ENCODE measurements around the gene JPH3. TPM values are rescaled to one million over a fixed set of nuclear protein-coding genes. Genes with fewer than 3 reads are reported as not detected.

The JPH3 gene
- total RNA-seq, 1 experiment from 2014 or later = 32.7 TPM

DNA sequence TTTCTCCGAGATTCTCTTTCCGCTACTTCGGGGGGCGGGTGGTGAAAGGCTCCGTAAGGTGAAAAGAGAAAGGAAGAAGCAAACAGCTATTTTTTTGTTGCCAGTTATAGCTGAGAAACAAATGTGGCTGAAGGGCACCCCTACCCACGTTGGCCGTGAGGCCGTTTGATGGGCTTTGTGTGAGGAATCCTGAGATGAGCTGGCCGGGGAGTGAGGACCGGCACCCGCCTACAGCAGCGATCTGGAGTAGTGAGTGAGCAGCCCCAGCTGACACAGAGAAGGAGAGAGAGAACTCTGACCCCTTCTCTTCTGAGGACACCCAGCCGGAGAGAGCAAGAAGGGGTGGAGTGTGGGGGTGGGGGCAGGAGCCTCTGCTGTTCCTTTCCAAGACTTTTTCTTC lies 5.6 kb downstream of the JPH3 start:
- H4K20me1 ChIP-seq (ENCODE audit: control insufficient read depth, insufficient read depth, insufficient read length) = peaks cover 2% of the 10 kb centered on the region
- no peak overlapping the region for H3K56ac ChIP-seq (ENCODE audit: insufficient read length, low read depth, low read length)

More for the DNA sequence above, 5.6 kb downstream of the JPH3 start:
- Histone ChIP-seq H2BK12ac (ENCODE audit: insufficient read length, low read depth, low read length) (no peak overlapping the region), H2BK15ac (ENCODE audit: low read depth, low read length) (no peak overlapping the region), H3T11ph (ENCODE audit: low read length) (no peak overlapping the region), H3K4me1 (ENCODE audit: insufficient read depth, low read length) (0 out of 2 replicates have a peak, but pooled peaks cover 3% of the 10 kb centered on the region), H3K18ac (ENCODE audit: insufficient read length, low read depth, low read length) (no peak overlapping the region), H3K27me3 (ENCODE audit: insufficient read depth, low read length) (no peaks in the 10 kb centered on the region), H4K91ac (ENCODE audit: insufficient read length, low read depth, low read length) (no peak overlapping the region), H3K4me2 (ENCODE audit: insufficient read depth, insufficient read length, low read length) (no peak overlapping the region), H2AFZ (ENCODE audit: low read length) (no peak overlapping the region), H3K27ac (ENCODE audit: insufficient read length, low read depth, low read length) (no peak overlapping the region), H3K14ac (ENCODE audit: insufficient read depth, low read length) (no peak overlapping the region), H3K9ac (ENCODE audit: extremely low read depth, insufficient read length, low read length) (no peak overlapping the region), H3K23ac (ENCODE audit: insufficient read length, low read depth, low read length) (no peak overlapping the region), H3K79me1 (ENCODE audit: insufficient read depth, low read depth, low read length, poor library complexity, severe bottlenecking) (peaks cover 4% of the 10 kb centered on the region), H3K23me2 (ENCODE audit: insufficient read length, low read depth, low read length, poor library complexity, severe bottlenecking) (peaks cover 12% of the 10 kb centered on the region), H2AK5ac (ENCODE audit: insufficient read length, low read length) (no peak overlapping the region), H3K9me3 (ENCODE audit: control insufficient read depth, low read depth, low read length) (no peaks in the 10 kb centered on the region), H2BK20ac (ENCODE audit: low read depth, low read length, poor library complexity, severe bottlenecking) (no peak overlapping the region), H4K8ac (replicated peaks; ENCODE audit: insufficient read length, low read depth, low read length) (no peak overlapping the region), H4K5ac (ENCODE audit: insufficient read length, low read depth, low read length) (no peak overlapping the region), H3K79me2 (ENCODE audit: insufficient read depth, low read length) (no peaks in the 10 kb centered on the region; the same call in 1 of the 2 replicates), H2BK5ac (ENCODE audit: insufficient read length, low read length) (no peak overlapping the region), H3K4ac (ENCODE audit: low read depth, low read length) (no peak overlapping the region), H2BK120ac (ENCODE audit: low read depth, low read length, poor library complexity, severe bottlenecking) (no peak overlapping the region)
- TF ChIP-seq, protein P1, sequence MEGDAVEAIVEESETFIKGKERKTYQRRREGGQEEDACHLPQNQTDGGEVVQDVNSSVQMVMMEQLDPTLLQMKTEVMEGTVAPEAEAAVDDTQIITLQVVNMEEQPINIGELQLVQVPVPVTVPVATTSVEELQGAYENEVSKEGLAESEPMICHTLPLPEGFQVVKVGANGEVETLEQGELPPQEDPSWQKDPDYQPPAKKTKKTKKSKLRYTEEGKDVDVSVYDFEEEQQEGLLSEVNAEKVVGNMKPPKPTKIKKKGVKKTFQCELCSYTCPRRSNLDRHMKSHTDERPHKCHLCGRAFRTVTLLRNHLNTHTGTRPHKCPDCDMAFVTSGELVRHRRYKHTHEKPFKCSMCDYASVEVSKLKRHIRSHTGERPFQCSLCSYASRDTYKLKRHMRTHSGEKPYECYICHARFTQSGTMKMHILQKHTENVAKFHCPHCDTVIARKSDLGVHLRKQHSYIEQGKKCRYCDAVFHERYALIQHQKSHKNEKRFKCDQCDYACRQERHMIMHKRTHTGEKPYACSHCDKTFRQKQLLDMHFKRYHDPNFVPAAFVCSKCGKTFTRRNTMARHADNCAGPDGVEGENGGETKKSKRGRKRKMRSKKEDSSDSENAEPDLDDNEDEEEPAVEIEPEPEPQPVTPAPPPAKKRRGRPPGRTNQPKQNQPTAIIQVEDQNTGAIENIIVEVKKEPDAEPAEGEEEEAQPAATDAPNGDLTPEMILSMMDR (conservative IDR thresholded peaks at IDR 0.05) = no peak
- Mint-ChIP-seq H3K36me3 (ENCODE audit: insufficient read depth in 1 of 3, low read depth in 3 of 3) (peaks cover 3 to 19% (median 5%) of the 10 kb centered on the region in 3 experiments; a peak in 3 of 7 replicates), H3K9me3 (no peaks in the 10 kb centered on the region; a peak in 1 of 5 replicates), H3K27me3 (ENCODE audit: low read depth) (peaks cover 16% of the 10 kb centered on the region), H3K4me3 (no peak overlapping the region; a peak in 1 of 5 replicates), H3K27ac (no peak overlapping the region; a peak in 1 of 7 replicates), H3K4me1 (peaks cover 19 to 28% of the 10 kb centered on the region in 2 experiments)
- no peak for DNase-seq
- no CpG with 5 or more reads among the region's 13 CpGs for WGBS (ENCODE audit: extremely low coverage, insufficient read length, low lambda C conversion rate)

Data from H9 (cell line).